Osteocyte (in vitro differentiated cells): ENCODE results near the gene RPP40. TPM values are rescaled to one million over a fixed set of nuclear protein-coding genes. Genes with fewer than 3 reads are reported as not detected.
A peak's percentile ranks its signal among the peaks of the same experiment; 100 is the strongest.

Experiments
- DNase-seq: peaks from one replicate; pipeline ENCODE4 v3.0.0; 2021; ENCODE audit warnings: mixed read lengths; ENCODE audit not compliant: unreplicated experiment; ENCODE audit errors: extremely low spot score
- H3K27ac Mint-ChIP-seq: one replicate; pipeline ENCODE4 v1.8.0; 2021; ENCODE audit warnings: mild to moderate bottlenecking, mixed read lengths; ENCODE audit not compliant: unreplicated experiment
- H3K27me3 Mint-ChIP-seq: one replicate; pipeline ENCODE4 v1.8.0; 2021; ENCODE audit warnings: mixed read lengths; ENCODE audit not compliant: unreplicated experiment
- H3K36me3 Mint-ChIP-seq: one replicate; pipeline ENCODE4 v1.8.0; 2021; ENCODE audit warnings: mixed read lengths; ENCODE audit not compliant: unreplicated experiment
- H3K4me1 Mint-ChIP-seq: one replicate; pipeline ENCODE4 v1.8.0; 2021; ENCODE audit warnings: mixed read lengths; ENCODE audit not compliant: unreplicated experiment
- H3K4me3 Mint-ChIP-seq: one replicate; pipeline ENCODE4 v1.8.0; 2021; ENCODE audit warnings: mild to moderate bottlenecking, moderate library complexity, mixed read lengths; ENCODE audit not compliant: unreplicated experiment
- H3K9me3 Mint-ChIP-seq: one replicate; pipeline ENCODE4 v1.8.0; 2021; ENCODE audit warnings: mixed read lengths; ENCODE audit not compliant: unreplicated experiment
- total RNA-seq: library from RNA; stranded (reverse); gene quantifications from 2 replicates; pipeline ENCODE4 v1.2.1, GENCODE V29; 2021
- TF ChIP-seq, protein P1 (sequence below): fragments of 200-600 bp; sonication (generic); IDR thresholded peaks from 2 replicates; pipeline ENCODE4 v1.5.0; 2021; ENCODE audit warnings: antibody characterized with exemption, mild to moderate bottlenecking, moderate library complexity

Gene RPP40
- total RNA-seq, 1 donor from 2014 or later = 5.6 TPM

DNA sequence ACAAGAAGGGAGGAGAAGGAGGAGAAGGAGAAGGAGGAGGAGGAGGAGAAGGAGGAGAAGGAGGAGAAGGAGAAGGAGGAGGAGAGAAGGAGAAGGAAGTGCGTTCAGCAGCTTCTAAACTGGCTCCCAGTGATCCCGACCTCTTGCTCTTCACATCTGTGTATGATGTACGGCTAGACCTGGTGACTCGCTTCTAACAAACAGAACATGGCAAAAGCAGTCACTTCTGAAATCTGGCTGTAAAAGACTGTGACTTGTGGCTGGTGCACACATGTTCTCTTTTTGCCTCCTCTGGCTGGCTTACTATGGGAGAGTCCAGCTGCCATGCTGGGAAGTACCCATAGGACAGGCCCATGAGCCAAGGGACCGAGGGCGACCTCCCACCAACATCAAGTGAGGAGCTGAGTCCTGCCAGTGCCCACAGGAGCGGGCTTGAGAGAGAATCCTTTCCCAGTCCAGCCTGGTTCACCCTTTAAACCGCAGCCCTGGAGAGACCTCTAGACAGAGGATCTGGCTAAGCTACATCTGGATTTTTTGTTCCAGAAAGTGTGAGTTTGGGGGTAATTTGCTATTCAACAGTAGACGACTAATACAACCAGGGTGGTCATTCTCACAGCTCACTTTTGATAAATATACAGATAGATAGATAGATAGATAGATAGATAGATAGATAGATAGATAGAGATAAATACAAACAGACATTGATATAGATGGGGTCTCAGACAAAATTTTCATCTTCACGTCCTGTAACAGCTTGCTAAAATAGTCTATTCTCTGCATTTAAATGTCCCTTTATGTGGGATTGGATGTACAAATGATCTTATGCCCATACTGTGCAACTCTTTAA, 42.3 kb downstream of the RPP40 start:
- Mint-ChIP-seq H3K9me3 (peaks cover 17% of the 10 kb centered on the region), H3K4me1 (no peaks in the 10 kb centered on the region), H3K36me3 (peaks cover 2% of the 10 kb centered on the region), H3K27me3 (no peaks in the 10 kb centered on the region), H3K27ac (no peak overlapping the region), H3K4me3 (no peak overlapping the region)
- TF ChIP-seq, protein P1, sequence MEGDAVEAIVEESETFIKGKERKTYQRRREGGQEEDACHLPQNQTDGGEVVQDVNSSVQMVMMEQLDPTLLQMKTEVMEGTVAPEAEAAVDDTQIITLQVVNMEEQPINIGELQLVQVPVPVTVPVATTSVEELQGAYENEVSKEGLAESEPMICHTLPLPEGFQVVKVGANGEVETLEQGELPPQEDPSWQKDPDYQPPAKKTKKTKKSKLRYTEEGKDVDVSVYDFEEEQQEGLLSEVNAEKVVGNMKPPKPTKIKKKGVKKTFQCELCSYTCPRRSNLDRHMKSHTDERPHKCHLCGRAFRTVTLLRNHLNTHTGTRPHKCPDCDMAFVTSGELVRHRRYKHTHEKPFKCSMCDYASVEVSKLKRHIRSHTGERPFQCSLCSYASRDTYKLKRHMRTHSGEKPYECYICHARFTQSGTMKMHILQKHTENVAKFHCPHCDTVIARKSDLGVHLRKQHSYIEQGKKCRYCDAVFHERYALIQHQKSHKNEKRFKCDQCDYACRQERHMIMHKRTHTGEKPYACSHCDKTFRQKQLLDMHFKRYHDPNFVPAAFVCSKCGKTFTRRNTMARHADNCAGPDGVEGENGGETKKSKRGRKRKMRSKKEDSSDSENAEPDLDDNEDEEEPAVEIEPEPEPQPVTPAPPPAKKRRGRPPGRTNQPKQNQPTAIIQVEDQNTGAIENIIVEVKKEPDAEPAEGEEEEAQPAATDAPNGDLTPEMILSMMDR = no peak
- peak; percentile 56 for DNase-seq

DNA sequence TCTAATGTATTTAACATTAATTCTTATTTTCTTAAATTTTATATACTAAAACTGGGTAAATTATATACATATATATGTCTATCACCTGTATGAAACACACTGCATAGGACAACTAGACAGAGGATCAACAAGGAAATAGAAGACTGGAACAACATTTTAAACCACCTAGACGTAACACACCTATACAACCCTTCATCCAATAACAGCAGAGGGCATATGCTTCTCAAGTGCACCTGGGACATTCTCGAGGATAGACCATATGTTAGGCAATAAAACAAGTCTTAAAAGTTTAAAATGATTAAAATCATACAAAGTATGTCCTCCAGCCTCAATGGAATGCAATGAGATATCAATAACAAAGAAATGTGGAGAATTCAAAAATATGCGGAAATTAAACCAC, 45.2 kb downstream of the RPP40 start:
- no peak overlapping the region for H3K4me3 Mint-ChIP-seq
- DNase-seq = no peak
- H3K36me3 Mint-ChIP-seq = peaks cover 17% of the 10 kb centered on the region
- no peak overlapping the region for H3K27ac Mint-ChIP-seq
- H3K4me1 Mint-ChIP-seq = no peaks in the 10 kb centered on the region
- no peaks in the 10 kb centered on the region for H3K27me3 Mint-ChIP-seq
- H3K9me3 Mint-ChIP-seq = peaks cover 17% of the 10 kb centered on the region
- TF ChIP-seq, protein P1 = no peak

DNA sequence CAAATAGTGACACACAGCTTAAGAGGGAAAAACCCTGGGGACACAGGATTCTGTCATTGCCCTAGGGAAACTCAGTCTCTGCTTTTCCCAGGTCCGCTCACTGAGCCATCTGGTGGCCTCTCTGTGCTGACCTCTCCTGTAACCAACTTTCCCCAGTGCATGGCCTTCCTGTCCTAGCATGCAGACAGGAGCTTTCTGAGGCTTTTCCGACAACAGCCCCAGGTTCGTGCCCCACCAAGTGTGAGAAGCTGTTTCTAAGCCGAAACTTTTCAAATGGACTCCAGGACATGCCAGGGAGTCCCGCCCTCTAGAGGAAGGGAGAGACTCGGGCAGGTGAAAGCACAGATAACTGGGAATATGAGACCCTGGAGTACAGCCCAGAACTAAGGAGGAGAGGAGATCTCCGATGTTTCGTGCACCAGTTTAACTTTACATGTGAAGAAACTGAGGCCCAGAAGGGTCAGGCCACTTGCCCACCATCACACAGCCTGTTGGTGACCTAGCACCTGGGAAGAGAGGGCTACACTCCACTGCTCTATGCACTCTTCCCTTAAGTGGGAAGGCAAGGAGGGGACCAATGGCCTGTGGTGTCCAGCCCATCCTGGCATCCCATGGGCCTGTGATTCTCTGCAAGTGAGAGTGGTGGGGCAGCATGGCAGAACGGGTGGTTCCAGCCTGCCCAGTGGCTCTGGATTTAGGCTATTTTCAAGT, 46.2 kb downstream of the RPP40 start:
- Mint-ChIP-seq H3K27ac (no peak overlapping the region), H3K36me3 (peaks cover 20% of the 10 kb centered on the region), H3K4me3 (no peak overlapping the region), H3K27me3 (no peaks in the 10 kb centered on the region), H3K9me3 (peaks cover 17% of the 10 kb centered on the region), H3K4me1 (no peaks in the 10 kb centered on the region)
- TF ChIP-seq, protein P1 = peak; percentile 9
- no peak for DNase-seq

DNA sequence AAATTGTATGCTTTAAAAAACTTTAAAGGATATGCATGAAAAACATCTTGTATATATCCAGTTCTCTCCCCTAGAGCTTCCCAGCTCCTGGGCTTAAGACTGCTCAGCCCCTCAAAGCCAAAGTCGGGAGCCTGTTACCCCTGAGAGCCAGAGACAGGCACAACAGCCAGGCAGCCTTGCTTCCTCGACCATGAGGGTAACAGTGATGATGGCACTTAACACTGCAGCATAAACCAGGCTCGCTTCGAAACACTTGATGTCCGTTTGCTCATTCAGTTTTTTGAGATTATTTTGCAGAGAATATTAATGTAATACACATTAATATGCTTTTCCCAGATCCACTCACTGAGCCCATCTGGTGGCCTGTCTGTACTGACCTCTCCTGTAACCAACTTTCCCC, 47.2 kb downstream of the RPP40 start:
- Mint-ChIP-seq H3K4me1 (no peaks in the 10 kb centered on the region), H3K36me3 (peaks cover 27% of the 10 kb centered on the region), H3K9me3 (peaks cover 17% of the 10 kb centered on the region), H3K4me3 (no peak overlapping the region), H3K27ac (no peak overlapping the region), H3K27me3 (no peaks in the 10 kb centered on the region)
- no peak for DNase-seq
- TF ChIP-seq, protein P1 = no peak

DNA sequence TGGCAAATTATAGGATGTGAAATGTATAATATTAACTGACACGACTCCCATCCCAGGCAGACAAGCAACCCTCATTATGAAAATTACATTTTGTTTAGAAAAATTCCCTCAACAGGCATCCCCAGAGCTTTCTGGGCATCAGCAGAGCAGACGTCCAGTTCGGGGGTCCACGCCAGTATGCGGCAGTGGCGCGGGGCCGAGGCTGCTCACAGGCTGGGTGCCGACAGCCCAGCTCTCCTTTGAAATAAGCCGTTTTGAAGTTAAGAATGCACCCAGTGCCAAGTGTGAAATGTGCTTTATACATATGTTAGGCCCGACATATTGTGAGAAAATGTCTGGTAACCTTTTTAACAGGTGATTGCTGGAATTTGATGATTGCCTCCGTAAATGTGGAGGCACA, 50.4 kb downstream of the RPP40 start:
- TF ChIP-seq, protein P1 = no peak
- DNase-seq = no peak
- peaks cover 38% of the 10 kb centered on the region for H3K36me3 Mint-ChIP-seq
- no peak overlapping the region for H3K4me3 Mint-ChIP-seq
- H3K4me1 Mint-ChIP-seq = peaks cover 2% of the 10 kb centered on the region
- H3K9me3 Mint-ChIP-seq = no peaks in the 10 kb centered on the region
- H3K27ac Mint-ChIP-seq = no peak overlapping the region
- no peaks in the 10 kb centered on the region for H3K27me3 Mint-ChIP-seq
